GM04504 (cell line): ENCODE measurements around the gene IGF2BP2.
A peak's percentile ranks its signal among the peaks of the same experiment; 100 is the strongest.
"Not testable (repeated sequence)": the region's sequence is repeated elsewhere in the genome, so short reads cannot be mapped to it uniquely, and the experiment has no call there.

ENCODE experiments used
- DNase-seq: peaks from one replicate; pipeline ENCODE4 v3.0.0-alpha.2; 2012; ENCODE audit warnings: low read depth

The IGF2BP2 gene

GRCh38 chr3:185659942-185660921 is 164.6 kb downstream of the IGF2BP2 start:
- DNase-seq, result peak; percentile 38

- no peak for DNase-seq
These were observed 165.9 kb downstream of the IGF2BP2 start for GRCh38 chr3:185658943-185659342.

- DNase-seq, result peak; percentile 98
These were observed 166.3 kb downstream of the IGF2BP2 start for GRCh38 chr3:185658504-185658912.

GRCh38 chr3:185657691-185658503 is 166.9 kb downstream of the IGF2BP2 start:
- no peak for DNase-seq

GRCh38 chr3:185657211-185657610 is 167.6 kb downstream of the IGF2BP2 start:
- DNase-seq, result no peak

- peak; percentile 99 for DNase-seq
These were observed 168.5 kb downstream of the IGF2BP2 start for GRCh38 chr3:185656321-185656840.

GRCh38 chr3:185655426-185656320 is 169.2 kb downstream of the IGF2BP2 start:
- DNase-seq, result no peak

GRCh38 chr3:185654758-185655145 is 170.1 kb downstream of the IGF2BP2 start:
- DNase-seq, result no peak

DNA sequence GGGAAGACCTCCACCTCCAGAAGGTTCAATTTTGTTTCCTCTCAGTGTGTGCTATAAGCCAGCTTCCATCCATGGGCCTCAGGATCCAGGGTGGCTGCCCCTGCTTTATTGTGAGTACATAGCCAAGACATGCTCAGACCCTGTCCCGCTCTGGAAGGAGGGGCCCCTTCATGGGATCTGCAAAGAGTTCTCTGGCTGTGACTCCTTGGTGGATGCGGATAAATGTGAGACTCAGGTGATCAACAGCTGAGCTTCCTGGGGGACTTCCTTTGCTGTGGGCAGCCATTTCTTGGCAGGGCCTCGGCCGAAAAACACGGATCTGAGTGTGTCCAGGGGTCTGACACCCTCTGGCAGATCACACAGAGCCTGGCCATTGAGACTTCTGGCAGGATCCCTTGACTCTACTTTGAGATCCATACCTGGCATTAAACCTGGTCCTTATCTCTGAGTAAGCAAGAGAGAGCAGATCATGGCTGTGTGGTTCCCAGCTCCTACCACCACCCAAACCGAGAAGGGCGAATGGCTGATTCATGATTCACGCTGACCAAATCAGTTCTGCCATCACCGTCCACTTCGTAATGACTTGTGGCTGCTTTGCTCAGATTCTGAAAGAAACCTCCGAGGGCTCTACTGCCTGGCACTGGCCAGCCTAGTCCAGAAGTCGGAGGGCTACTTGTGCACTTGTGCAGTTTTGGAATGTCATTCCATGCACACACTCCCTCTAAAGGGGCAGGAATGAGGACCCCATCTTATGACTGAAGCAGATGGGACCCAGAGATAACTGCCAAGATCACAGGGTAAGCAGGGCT is 170.7 kb downstream of the IGF2BP2 start:
- DNase-seq, result no peak

DNA sequence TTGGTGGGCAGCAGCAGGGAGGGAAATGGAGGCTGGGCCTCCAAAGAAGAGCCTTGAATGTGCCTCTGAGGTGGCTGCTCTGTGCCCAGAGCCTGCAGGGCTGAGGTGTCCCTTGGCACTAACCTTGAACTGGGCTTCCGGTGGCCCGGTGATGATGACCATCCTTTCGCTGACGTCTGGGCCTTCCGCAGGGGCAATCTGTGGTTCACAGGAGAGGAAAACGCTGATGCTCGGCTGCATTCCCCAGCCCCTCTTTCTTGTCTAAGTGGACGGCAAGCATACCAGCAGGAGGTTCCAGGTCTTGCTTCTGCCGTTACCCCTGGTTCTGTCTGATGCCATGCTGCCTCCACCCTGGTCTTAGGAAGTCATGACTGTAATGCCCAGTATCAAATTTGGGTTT is 172.9 kb downstream of the IGF2BP2 start:
- no peak for DNase-seq

DNA sequence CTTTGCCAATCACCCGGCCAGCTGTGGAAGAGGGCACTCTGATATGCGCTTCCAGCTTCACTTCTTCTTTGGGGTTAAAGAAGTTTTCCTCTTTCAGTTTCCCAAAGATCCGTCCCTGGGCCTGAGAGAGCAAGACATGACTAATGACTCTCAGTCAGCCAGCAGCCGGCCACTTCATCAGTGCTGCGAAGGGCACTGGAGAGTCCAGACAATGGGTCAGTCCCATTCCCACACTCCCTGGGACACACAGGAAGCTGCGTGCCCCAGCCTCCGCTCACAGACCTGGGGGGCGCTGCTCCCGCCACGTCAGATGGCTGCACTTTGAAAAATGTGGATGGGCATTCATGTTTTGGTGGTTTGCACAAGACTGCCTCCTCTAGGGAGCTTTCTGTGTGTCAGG is 175.4 kb downstream of the IGF2BP2 start:
- DNase-seq, result no peak

GRCh38 chr3:185648396-185648795 is 176.4 kb downstream of the IGF2BP2 start:
- no peak for DNase-seq

- DNase-seq, result no peak
These were observed 177.0 kb downstream of the IGF2BP2 start for GRCh38 chr3:185647880-185648210.

GRCh38 chr3:185647134-185647879 is 177.5 kb downstream of the IGF2BP2 start:
- no peak for DNase-seq

DNA sequence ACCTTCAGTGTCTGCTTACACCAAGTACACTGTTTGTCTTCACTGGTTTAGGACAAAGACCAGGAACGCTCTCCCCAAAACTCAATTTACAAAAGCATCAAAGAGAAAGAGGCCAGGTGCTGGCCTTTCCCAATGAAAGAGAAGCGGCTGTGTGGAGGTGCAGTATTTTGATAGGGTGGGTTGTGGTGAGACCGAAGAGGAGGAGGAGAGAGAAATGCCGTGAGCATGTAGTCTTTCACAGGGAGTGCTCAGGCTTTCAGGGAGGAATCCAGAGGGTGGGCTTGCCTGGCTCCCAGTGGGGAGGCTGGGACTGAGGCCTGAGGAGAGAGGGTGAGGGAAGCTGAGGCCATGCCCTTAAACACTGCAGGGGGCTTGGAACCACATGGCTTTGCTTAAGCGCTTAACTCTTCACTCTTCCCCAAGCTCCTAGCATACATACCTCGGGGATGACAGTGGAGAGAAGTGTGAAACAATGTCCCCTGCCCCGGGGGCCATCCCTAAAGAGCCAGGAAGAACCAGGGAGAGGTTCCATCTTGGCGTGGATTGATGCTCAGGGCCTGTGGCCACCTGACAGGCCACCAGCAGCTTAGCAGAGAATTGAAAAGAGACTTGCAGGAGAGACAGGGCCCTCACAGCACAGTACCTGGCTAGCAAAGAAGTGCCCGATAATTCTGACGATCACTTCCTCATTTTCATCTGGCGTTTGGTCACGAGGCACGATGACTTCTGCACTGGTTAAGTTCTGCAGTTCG is 178.3 kb downstream of the IGF2BP2 start:
- DNase-seq, result no peak

DNA sequence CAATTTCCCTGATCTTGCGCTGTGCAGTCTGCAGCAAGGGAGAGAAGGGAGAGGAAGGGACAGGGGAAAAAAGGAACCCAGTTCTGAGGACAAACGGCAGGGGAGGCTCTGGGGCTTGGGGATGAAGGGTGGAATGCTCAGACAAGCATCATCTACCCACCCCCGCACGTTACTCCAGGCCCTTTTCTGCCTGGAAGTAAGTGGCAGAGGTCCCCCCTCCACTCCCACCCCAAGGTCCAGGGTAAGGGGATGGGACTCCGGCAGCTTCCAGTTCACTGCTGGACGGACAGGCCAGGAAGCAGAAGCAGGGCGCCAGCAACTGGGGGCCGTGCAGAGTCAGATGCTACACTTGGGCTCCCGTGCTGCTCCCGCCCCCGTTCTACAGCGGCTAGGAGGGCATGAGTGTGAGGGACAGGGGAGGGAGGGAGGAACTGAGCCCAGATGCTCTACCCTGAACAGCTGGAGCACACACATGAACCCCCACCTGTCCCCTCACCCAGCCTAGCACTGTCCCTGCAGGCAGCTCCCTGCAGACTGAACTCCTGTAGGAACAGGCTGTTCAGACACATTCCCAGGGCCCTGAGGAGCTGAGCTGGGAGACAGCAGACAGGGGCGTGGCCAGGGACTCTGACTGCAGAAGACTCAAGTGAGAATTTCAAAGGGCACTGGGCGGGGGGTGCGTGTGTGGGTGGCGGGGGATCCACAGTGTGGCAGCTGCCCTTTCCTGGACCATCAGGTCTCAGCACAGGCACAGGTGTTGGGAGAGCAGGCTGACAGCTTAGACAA is 179.1 kb downstream of the IGF2BP2 start:
- DNase-seq, result no peak

DNA sequence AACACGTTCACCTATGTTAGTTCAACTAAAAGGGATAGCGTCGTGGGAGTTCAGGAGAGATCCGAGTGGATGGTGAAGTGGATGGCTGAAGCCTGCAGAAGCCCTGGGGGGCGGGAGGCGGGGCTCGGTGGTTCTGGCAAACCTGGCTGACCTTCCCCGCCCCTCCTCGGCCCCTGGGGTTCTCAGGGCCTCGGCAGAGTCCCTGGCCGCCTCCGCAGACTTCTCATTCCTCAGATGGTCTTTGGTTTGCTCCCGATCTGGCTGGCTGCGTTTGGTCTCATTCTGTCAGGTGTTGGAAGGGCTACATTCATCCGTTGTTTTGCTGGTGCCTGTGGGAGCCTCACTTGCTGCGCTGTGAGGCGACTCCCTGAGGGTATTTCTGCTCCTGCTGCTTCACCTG is 179.7 kb downstream of the IGF2BP2 start:
- DNase-seq, result not testable (repeated sequence)

- DNase-seq, result no peak
These were observed 184.5 kb downstream of the IGF2BP2 start for GRCh38 chr3:185640308-185640707.
